AG20443 (cell line): ENCODE data around the gene AGTR2.
"Not testable (repeated sequence)": the region's sequence is repeated elsewhere in the genome, so short reads cannot be mapped to it uniquely, and the experiment has no call there.

Source experiments
- DNase-seq: peaks from one replicate; pipeline ENCODE4 v3.0.0; 2012; ENCODE audit warnings: low spot score, mixed read lengths

Gene AGTR2

GRCh38 chrX:116170511-116170910 lies at the start of gene AGTR2:
Gene AGTR2, plus strand, starts transcription at chrX:116170744. Its CDS starts 1,537 bp downstream, at chrX:116172281.
- DNase-seq: no peak

DNA sequence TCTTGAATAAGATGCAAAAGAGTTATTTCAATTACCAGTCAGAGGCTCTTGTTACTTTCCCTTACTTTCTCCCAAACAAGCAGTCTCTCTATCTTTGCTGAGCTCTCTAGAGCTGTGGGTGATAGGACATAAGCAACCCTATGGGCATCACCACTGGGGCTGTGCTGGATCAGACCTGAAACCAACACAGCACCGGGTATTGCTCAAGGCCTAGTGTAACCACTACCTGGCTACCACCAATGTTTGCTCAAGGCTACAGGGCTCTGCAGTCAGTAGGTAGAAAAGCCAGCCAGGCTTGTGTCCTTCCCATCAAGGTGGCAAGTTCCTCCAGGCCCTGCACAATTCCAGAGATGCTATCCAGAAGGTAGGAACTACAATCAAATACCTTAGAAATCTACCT lies 35.3 kb upstream of the AGTR2 start:
- DNase-seq: no peak

DNA sequence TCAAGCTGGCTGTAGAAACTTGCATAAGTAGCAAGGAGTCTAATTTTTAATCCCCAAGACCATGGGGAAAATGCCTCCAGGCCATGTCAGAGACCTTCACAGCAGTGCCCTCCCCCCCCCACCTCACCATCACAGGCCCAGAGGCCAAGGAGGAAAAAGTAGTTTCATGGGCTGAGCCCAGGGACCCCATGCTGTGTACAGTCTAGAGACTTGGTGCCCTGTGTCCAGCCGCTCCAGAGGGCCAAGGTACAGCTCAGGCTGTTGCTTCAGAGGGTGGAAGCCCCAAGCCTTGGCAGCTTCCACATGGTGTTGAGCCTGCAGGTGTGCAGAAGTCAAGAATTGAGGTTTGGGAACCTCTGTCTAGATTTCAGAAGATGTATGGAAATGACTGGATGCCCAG lies 29.3 kb upstream of the AGTR2 start:
- DNase-seq: not testable (repeated sequence)

- DNase-seq: no peak
Observed at GRCh38 chrX:116142976-116143375, 27.6 kb upstream of the AGTR2 start.

DNA sequence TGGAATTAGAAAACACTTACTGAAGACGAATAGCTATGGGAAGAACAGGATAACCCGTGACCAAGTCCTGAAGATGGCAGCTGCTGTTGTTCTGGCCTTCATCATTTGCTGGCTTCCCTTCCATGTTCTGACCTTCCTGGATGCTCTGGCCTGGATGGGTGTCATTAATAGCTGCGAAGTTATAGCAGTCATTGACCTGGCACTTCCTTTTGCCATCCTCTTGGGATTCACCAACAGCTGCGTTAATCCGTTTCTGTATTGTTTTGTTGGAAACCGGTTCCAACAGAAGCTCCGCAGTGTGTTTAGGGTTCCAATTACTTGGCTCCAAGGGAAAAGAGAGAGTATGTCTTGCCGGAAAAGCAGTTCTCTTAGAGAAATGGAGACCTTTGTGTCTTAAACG lies 2.4 kb downstream of the AGTR2 start:
- no peak for DNase-seq

DNA sequence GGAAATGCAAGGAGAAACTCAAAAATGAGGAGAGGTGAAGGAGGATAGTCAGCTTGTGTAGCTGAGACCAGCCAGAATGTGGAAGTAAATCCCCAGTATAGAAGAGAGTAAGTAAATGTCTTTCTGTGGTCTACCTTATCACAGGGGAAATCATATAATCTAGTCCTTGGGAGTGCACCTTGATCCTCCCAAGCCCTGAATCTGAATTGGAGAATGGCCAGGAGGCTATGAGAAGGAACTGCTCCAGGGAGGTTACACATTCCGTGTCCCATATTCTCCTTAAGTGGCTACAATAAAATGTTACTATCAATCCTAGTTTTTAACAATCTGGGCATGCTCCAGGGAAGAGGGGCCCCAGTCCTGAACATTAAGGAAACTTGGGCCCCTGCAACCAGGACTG lies 10.8 kb downstream of the AGTR2 start:
- DNase-seq: no peak

- no peak for DNase-seq
Observed at GRCh38 chrX:116185163-116185562, 14.6 kb downstream of the AGTR2 start.

DNA sequence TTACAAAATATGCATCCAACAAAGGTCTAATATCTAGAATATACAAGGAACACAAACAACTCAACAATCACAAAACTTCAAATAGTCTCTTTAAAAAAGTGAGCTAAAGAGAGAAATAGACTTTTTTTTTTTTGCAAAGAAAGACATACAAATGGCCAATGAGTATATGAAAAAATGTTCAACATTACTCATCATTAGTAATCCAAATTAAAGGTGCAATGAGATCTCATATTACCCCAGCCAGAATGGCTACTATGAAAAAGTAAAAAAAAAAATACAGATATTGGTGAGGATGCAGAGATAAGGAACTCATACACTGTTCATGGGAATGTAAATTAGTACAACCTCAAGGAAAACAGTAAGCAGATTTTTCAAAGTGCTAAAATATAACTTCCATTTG lies 24.1 kb downstream of the AGTR2 start:
- no peak for DNase-seq

GRCh38 chrX:116198235-116198634 lies 27.7 kb downstream of the AGTR2 start:
- no peak for DNase-seq

- DNase-seq: no peak
Observed at GRCh38 chrX:116198810-116199209, 28.3 kb downstream of the AGTR2 start.

GRCh38 chrX:116204932-116205331 lies 34.4 kb downstream of the AGTR2 start:
- peak; percentile 6 for DNase-seq

GRCh38 chrX:116213262-116213661 lies 42.7 kb downstream of the AGTR2 start:
- no peak for DNase-seq

DNA sequence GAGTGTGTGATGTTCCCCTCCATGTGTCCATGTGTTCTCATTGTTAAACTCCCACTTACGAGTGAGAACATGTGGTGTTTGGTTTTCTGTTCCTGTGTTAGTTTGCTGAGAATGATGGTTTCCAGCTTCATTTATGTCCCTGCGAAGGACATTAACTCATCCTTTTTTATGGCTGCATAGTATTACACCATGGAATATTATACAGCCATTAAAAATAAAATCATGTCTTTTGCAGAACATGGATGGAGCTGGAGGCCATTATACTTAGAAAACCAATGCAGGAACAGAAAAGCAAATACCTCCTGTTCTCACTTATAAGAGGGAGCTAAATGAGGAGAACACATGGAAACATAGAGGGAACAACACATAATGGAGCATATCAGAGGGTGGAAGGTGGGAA lies 46.5 kb downstream of the AGTR2 start:
- DNase-seq: not testable (repeated sequence)
